Endothelial cell of umbilical vein (primary cell): ENCODE data around the gene CIROP. TPM values are rescaled to one million over a fixed set of nuclear protein-coding genes. Genes with fewer than 3 reads are reported as not detected.

ENCODE experiments used
- BruUV-seq: library from RNA; stranded (reverse); fragments of 400-500 nt; replicated peaks from 2 replicates; lab custom pipeline; 2021; lab: Mats Ljungman, UMichigan
- CTCF ChIA-PET: fragments of 300-600, 350-600 bp; sonication (Branson Sonifier 250); formaldehyde crosslinking; loops from one replicate; lab custom pipeline; 2021; ENCODE audit warnings: antibody characterized with exemption, inconsistent platforms; lab: Charles Lee
- POLR2A ChIA-PET: fragments of 300-600, 350-600 bp; sonication (Branson Sonifier 250); formaldehyde crosslinking; loops from one replicate; lab custom pipeline; 2021; ENCODE audit warnings: antibody characterized with exemption, inconsistent platforms; lab: Charles Lee
- DNase-seq: peaks from one replicate; pipeline ENCODE4 v3.0.0-alpha.2; 2011; ENCODE audit warnings: low read depth, low spot score
- FAIRE-seq: peaks from 2 replicates; lab custom pipeline; 2011; peaks lifted over from hg19 to GRCh38; lab: Jason Lieb, UNC
- H2AFZ ChIP-seq: 2 replicates; pipeline ENCODE4 v1.6.0; 2012; ENCODE audit warnings: low read depth, low read length, control low read depth, inconsistent platforms
- H3K27ac ChIP-seq: 2 replicates; pipeline ENCODE4 v1.5.1; 2011; ENCODE audit warnings: low read depth, mild to moderate bottlenecking, control low read depth, low read length, moderate library complexity; ENCODE audit not compliant: insufficient read depth
- H3K27me3 ChIP-seq, 2 experiments: 2 replicates each; pipeline versions ENCODE4 v1.6.0 to v1.6.1; 2011; ENCODE audit warnings: low read length in 2 of 2, mixed read lengths in 1 of 2; ENCODE audit not compliant: control insufficient read depth in 2 of 2, insufficient read depth in 2 of 2
- H3K36me3 ChIP-seq, 2 experiments: 2 replicates in 1 of 2; 3 replicates in 1 of 2; pipeline ENCODE4 v1.5.1; 2011; ENCODE audit warnings: low read length in 2 of 2, mild to moderate bottlenecking in 1 of 2, moderate library complexity in 1 of 2; ENCODE audit not compliant: control insufficient read depth in 2 of 2, insufficient read depth in 2 of 2; ENCODE audit errors: extremely low read depth in 1 of 2
- H3K4me1 ChIP-seq: 3 replicates; pipeline ENCODE4 v1.5.1; 2011; ENCODE audit warnings: mild to moderate bottlenecking, low read length; ENCODE audit not compliant: control insufficient read depth, insufficient read depth; ENCODE audit errors: extremely low read depth
- H3K4me2 ChIP-seq: 2 replicates; pipeline ENCODE4 v1.6.1; 2011; ENCODE audit warnings: low read length, control low read depth, mixed read lengths; ENCODE audit not compliant: insufficient read depth
- H3K4me3 ChIP-seq, 3 experiments: fragments of 200-600 bp in 1 of 3; sonication (generic), shearing (Covaris generic) in 1 of 3; replicated peaks in 1 of 3; 2 replicates each; pipeline ENCODE4 v1.5.1; 2011 to 2016; ENCODE audit warnings: control low read depth in 3 of 3, low read length in 3 of 3, mild to moderate bottlenecking in 2 of 3, inconsistent platforms in 1 of 3, low read depth in 1 of 3, moderate library complexity in 1 of 3; ENCODE audit not compliant: insufficient read depth in 1 of 3
- H3K79me2 ChIP-seq: 2 replicates; pipeline ENCODE4 v1.6.0; 2012; ENCODE audit warnings: low read length, inconsistent platforms; ENCODE audit not compliant: control insufficient read depth, insufficient read depth
- H3K9ac ChIP-seq: replicated peaks from 2 replicates; pipeline ENCODE3; 2011; ENCODE audit warnings: low read length, control low read depth; ENCODE audit not compliant: insufficient read depth; ENCODE audit errors: extremely low read depth
- H3K9me1 ChIP-seq: replicated peaks from 3 replicates; pipeline ENCODE4 v1.6.0; 2011; ENCODE audit warnings: mild to moderate bottlenecking, low read length; ENCODE audit not compliant: control insufficient read depth, insufficient read depth; ENCODE audit errors: extremely low read depth
- H3K9me3 ChIP-seq: replicated peaks from 2 replicates; pipeline ENCODE4 v1.5.1; 2012; ENCODE audit warnings: low read length, inconsistent platforms; ENCODE audit not compliant: control insufficient read depth, insufficient read depth
- H4K20me1 ChIP-seq: replicated peaks from 2 replicates; pipeline ENCODE3; 2011; ENCODE audit warnings: mild to moderate bottlenecking, low read length; ENCODE audit not compliant: control insufficient read depth, insufficient read depth; ENCODE audit errors: extremely low read depth
- CTCF ChIP-seq, 2 donors: IDR thresholded peaks; 1 replicate in 1 of 2; 2 replicates in 1 of 2; pipeline ENCODE4 v1.5.1; 2011; ENCODE audit warnings: low read length in 2 of 2, mild to moderate bottlenecking in 2 of 2, moderate library complexity in 2 of 2, control low read depth in 1 of 2, inconsistent platforms in 1 of 2, low read depth in 1 of 2; ENCODE audit not compliant: insufficient read depth in 1 of 2; ENCODE audit errors: extremely low read depth in 1 of 2
- EZH2 ChIP-seq: IDR thresholded peaks from 2 replicates; pipeline ENCODE4 v1.6.1; 2012; ENCODE audit warnings: borderline replicate concordance, low read depth, mild to moderate bottlenecking, moderate library complexity, low read length, inconsistent platforms; ENCODE audit not compliant: severe bottlenecking
- FOS ChIP-seq: IDR thresholded peaks from 2 replicates; pipeline ENCODE4 v1.6.1; 2011; ENCODE audit warnings: mild to moderate bottlenecking, low read length, moderate library complexity, borderline replicate concordance; ENCODE audit not compliant: insufficient read depth
- GATA2 ChIP-seq: IDR thresholded peaks from 2 replicates; pipeline ENCODE4 v1.7.0; 2011; ENCODE audit warnings: low read depth, mild to moderate bottlenecking, moderate library complexity, mixed read lengths, low read length; ENCODE audit not compliant: insufficient read length, insufficient read depth
- JUN ChIP-seq: IDR thresholded peaks from 2 replicates; pipeline ENCODE4 v1.6.1; 2011; ENCODE audit warnings: borderline replicate concordance, low read depth; ENCODE audit not compliant: insufficient read length, insufficient read depth
- MYC ChIP-seq: IDR thresholded peaks from one replicate; pipeline ENCODE4 v1.6.1; 2011; ENCODE audit warnings: mild to moderate bottlenecking, low read depth, low read length
- POLR2A ChIP-seq: IDR thresholded peaks from 2 replicates; pipeline ENCODE4 v1.6.1; 2012; ENCODE audit warnings: low read depth, mild to moderate bottlenecking, control low read depth, low read length
- POLR2AphosphoS5 ChIP-seq: IDR thresholded peaks from 2 replicates; pipeline ENCODE4 v1.6.1; 2012; ENCODE audit warnings: low read depth, mild to moderate bottlenecking, control low read depth, low read length, moderate library complexity; ENCODE audit not compliant: insufficient read depth
- dilution Hi-C: fragments of 300-500 bp; cut with MboI; formaldehyde crosslinking; loops from one replicate; pipeline ENCODE4 v1.15.0; 2019; ENCODE audit warnings: low sequenced_read_pairs; ENCODE audit not compliant: extremely low pct_ligation_motif_present
- intact Hi-C: fragments of 100-400 bp; cut with micrococcal nuclease; formaldehyde crosslinking; loops from one replicate; pipeline ENCODE4 v1.10.0; 2022
- polyA plus RNA-seq, 4 experiments: library from polyadenylated mRNA; depleted of rRNA in 3 of 4; stranded (reverse) in 3 of 4; unstranded in 1 of 4; fragments of >200 nt; gene quantifications; 2 replicates each; pipeline versions ENCODE4 v1.2.1 to v1.2.3, GENCODE V29; 2011 to 2012; ENCODE audit warnings: missing spikeins in 1 of 4
- total RNA-seq: library from RNA; stranded (reverse); gene quantifications from 2 replicates; pipeline ENCODE4 v1.2.3, GENCODE V29; 2021
- TF ChIP-seq, protein P1 (sequence below): IDR thresholded peaks from 2 replicates; pipeline ENCODE4 v1.6.1; 2011; ENCODE audit not compliant: insufficient read depth, insufficient read length

Gene CIROP
- total and polyA plus RNA-seq, 2 donors (not counting 3 experiments of a cell fraction or from before 2014, with no cell fraction given): not detected

DNA sequence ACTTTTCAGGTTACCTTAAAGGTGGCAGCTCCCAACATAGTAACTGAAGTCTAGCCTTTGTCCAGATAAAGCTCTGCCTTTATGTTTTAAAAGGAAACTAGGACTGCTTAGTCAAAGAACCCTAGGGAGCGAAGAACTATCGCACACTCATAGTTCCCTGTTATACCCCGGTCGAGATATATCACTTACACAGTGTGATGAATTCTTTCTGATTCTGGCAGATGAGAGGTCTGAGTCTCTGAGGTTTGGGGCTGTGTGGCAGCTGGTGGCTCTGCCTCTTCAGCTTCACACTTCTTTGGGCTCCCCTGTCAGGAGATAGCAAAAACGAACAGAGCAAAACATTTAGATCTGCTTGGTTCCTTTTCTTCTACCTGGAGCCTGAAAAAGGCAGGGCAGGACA lies 26.8 kb downstream of the CIROP start:
- Histone ChIP-seq H2AFZ (no peak overlapping the region), H3K9ac (peak overlapping the region; percentile 8), H3K27ac (peak overlapping the region; percentile 64), H3K4me3 (no peak overlapping the region), H3K36me3 (peaks cover 35 to 43% of the 10 kb centered on the region in 2 experiments), H3K79me2 (peaks cover 8% of the 10 kb centered on the region), H3K9me1 (no peaks in the 10 kb centered on the region), H3K4me1 (peaks cover 24% of the 10 kb centered on the region), H4K20me1 (no peaks in the 10 kb centered on the region), H3K4me2 (no peak overlapping the region), H3K9me3 (no peaks in the 10 kb centered on the region), H3K27me3 (no peaks in the 10 kb centered on the region)
- intact Hi-C loops (loop anchor here (1.0 to 2.0 kb wide), 4 partner anchors 9 to 109 kb away; partner anchors contain the start of genes ACIN1 and C14orf119), dilution Hi-C loops (no loop called here)
- TF ChIP-seq, protein P1, sequence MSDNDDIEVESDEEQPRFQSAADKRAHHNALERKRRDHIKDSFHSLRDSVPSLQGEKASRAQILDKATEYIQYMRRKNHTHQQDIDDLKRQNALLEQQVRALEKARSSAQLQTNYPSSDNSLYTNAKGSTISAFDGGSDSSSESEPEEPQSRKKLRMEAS: no peak
- TF ChIP-seq MYC (no peak), JUN (no peak), POLR2A (no peak), FOS (no peak), POLR2AphosphoS5 (no peak), CTCF (IDR thresholded peaks at IDR 0.05; ENCODE audit: extremely low read depth in 1 of 2, insufficient read depth in 1 of 2, low read depth in 1 of 2, low read length in 2 of 2) (no peak), GATA2 (no peak), EZH2 (no peak)
- FAIRE-seq: no peak
- no TSS peak for BruUV-seq
- ChIA-PET CTCF (interaction anchor here (1.2 to 5.1 kb wide), 10 partner anchors 9 to 91 kb away, joined by 3 to 88 read pairs (median 32); partner anchors contain the start of genes ACIN1, C14orf119, CDH24 and CEBPE), POLR2A (interaction anchor here (1.0 kb wide), 1 partner anchor 9 kb away, joined by 5 read pairs; no protein-coding TSS in a partner anchor)
- DNase-seq: no peak
